ENCODE results near the gene ZMYND19. TPM values are rescaled to one million over a fixed set of nuclear protein-coding genes. Genes with fewer than 3 reads are reported as not detected.

The ZMYND19 gene
- total RNA-seq, 1 donor from 2014 or later, result 71.9 TPM

GRCh38 chr9:137588311-137588710 lies 2.0 kb downstream of the ZMYND19 start:
- peak overlapping the region; percentile 93 for H3K4me3 Mint-ChIP-seq
- no peaks in the 10 kb centered on the region for H3K27me3 Mint-ChIP-seq (ENCODE audit: low read depth)
- H3K4me1 Mint-ChIP-seq, result peaks cover 23% of the 10 kb centered on the region
- H3K27ac Mint-ChIP-seq (ENCODE audit: unreplicated experiment), result no peak overlapping the region
- H3K36me3 Mint-ChIP-seq (ENCODE audit: low read depth), result peaks cover 4% of the 10 kb centered on the region
- TF ChIP-seq, protein P1, sequence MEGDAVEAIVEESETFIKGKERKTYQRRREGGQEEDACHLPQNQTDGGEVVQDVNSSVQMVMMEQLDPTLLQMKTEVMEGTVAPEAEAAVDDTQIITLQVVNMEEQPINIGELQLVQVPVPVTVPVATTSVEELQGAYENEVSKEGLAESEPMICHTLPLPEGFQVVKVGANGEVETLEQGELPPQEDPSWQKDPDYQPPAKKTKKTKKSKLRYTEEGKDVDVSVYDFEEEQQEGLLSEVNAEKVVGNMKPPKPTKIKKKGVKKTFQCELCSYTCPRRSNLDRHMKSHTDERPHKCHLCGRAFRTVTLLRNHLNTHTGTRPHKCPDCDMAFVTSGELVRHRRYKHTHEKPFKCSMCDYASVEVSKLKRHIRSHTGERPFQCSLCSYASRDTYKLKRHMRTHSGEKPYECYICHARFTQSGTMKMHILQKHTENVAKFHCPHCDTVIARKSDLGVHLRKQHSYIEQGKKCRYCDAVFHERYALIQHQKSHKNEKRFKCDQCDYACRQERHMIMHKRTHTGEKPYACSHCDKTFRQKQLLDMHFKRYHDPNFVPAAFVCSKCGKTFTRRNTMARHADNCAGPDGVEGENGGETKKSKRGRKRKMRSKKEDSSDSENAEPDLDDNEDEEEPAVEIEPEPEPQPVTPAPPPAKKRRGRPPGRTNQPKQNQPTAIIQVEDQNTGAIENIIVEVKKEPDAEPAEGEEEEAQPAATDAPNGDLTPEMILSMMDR (conservative IDR thresholded peaks at IDR 0.05), result no peak
- no peak for DNase-seq (ENCODE audit: low read depth, low spot score)
- H3K9me3 Mint-ChIP-seq, result no peaks in the 10 kb centered on the region

GRCh38 chr9:137586854-137587253 lies 3.5 kb downstream of the ZMYND19 start:
- peak overlapping the region; percentile 37 for H3K4me3 Mint-ChIP-seq
- no peaks in the 10 kb centered on the region for H3K9me3 Mint-ChIP-seq
- H3K27ac Mint-ChIP-seq (ENCODE audit: unreplicated experiment), result no peak overlapping the region
- no peaks in the 10 kb centered on the region for H3K27me3 Mint-ChIP-seq (ENCODE audit: low read depth)
- TF ChIP-seq, protein P1 (conservative IDR thresholded peaks at IDR 0.05), result no peak
- H3K36me3 Mint-ChIP-seq (ENCODE audit: low read depth), result peaks cover 4% of the 10 kb centered on the region
- peaks cover 19% of the 10 kb centered on the region for H3K4me1 Mint-ChIP-seq
- no peak for DNase-seq (ENCODE audit: low read depth, low spot score)

DNA sequence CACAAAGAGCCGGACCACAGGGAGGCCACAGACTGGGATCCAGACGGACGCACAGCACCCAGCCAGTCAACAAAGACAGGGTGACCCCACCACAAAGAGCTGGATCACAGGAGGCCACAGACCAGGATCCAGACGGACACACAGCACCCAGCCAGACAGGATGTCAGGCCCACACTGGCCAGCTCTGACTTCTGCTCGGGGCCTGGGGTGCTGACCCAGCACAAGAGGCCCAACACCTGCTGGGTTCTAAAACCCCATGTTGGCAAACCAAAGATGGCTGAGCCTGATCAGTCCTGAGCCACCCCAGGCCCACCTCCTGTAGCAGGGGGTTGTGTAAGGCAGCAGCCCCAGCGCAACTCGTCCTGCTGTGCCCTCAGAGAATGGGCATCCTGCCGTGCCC lies 6.4 kb downstream of the ZMYND19 start:
- Mint-ChIP-seq H3K27ac (ENCODE audit: unreplicated experiment) (no peak overlapping the region), H3K4me1 (peaks cover 10% of the 10 kb centered on the region), H3K36me3 (ENCODE audit: low read depth) (peaks cover 4% of the 10 kb centered on the region), H3K9me3 (no peaks in the 10 kb centered on the region), H3K27me3 (ENCODE audit: low read depth) (no peaks in the 10 kb centered on the region), H3K4me3 (peak overlapping the region; percentile 65)
- DNase-seq (ENCODE audit: low read depth, low spot score), result no peak
- TF ChIP-seq, protein P1 (conservative IDR thresholded peaks at IDR 0.05), result no peak

- DNase-seq (ENCODE audit: low read depth, low spot score), result no peak
- H3K36me3 Mint-ChIP-seq (ENCODE audit: low read depth), result peaks cover 4% of the 10 kb centered on the region
- H3K9me3 Mint-ChIP-seq, result no peaks in the 10 kb centered on the region
These were observed 7.0 kb downstream of the ZMYND19 start for GRCh38 chr9:137583347-137583746.

DNA sequence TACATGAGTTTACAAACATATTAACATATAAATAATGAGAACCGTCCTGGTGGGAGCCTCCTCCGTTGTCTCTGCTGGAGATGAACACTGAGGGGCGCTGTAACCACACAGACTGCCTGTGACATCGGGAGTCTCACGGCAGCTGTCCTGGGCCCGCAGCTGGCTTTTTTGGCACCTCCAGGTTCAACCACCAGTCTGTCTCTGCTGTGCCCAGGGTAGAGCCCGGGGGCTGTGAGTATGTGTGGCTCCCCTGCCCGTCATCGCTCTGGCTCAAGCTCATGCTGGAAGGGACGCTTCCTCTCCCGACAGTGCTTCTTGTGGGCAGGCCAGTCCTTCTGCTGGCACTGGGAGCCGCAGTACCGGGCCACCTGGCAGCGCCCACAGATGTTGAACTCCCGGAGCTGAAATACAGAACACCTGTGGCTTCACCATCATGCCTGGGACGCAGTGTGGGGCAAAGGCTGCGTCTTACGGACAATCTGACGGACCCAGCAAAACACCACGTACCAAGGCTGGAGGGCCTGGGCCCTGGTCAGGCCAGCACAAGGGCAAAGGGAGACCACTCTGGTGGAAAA lies 7.9 kb downstream of the ZMYND19 start:
- H3K4me3 Mint-ChIP-seq, result peak overlapping the region; percentile 67
- H3K27me3 Mint-ChIP-seq (ENCODE audit: low read depth), result no peaks in the 10 kb centered on the region
- H3K36me3 Mint-ChIP-seq (ENCODE audit: low read depth), result no peaks in the 10 kb centered on the region
- peaks cover 7% of the 10 kb centered on the region for H3K4me1 Mint-ChIP-seq
- H3K9me3 Mint-ChIP-seq, result no peaks in the 10 kb centered on the region
- TF ChIP-seq, protein P1 (conservative IDR thresholded peaks at IDR 0.05), result peak; percentile 51
- DNase-seq (ENCODE audit: low read depth, low spot score), result no peak
- no peak overlapping the region for H3K27ac Mint-ChIP-seq (ENCODE audit: unreplicated experiment)

More at GRCh38 chr9:137583347-137583746, 7.0 kb downstream of the ZMYND19 start:
- Mint-ChIP-seq H3K27ac (ENCODE audit: unreplicated experiment) (peak overlapping the region; percentile 57), H3K4me1 (peaks cover 6% of the 10 kb centered on the region), H3K27me3 (ENCODE audit: low read depth) (no peaks in the 10 kb centered on the region), H3K4me3 (peak overlapping the region; percentile 65)
- TF ChIP-seq, protein P1 (conservative IDR thresholded peaks at IDR 0.05), result no peak

All from neural crest cell (in vitro differentiated cells).